ENCODE data around the gene FBXL15.

DNA sequence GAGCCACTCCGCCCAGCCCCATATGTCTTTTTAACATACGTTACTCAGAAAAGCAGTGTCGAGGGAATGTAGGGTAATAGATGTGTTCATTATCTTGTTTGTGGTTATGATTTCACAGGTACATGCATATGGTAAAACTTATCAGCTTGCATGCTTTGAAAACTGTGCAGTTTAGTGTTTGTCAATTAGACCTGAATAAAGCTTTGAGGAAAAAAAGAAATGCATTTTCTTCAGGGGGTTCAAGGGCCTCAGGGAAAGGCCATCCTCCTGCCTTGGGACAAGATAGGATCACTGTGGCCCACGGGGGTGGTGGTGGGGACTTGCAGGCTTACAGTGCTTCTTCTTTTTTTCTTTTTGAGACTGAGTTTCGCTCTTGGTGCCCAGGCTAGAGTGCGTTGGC lies 46.7 kb downstream of the FBXL15 start:
- TF ChIP-seq CTCF (optimal IDR thresholded peaks at IDR 0.05 in 1 of 3, IDR thresholded peaks at IDR 0.05 in 1 of 3, conservative IDR thresholded peaks at IDR 0.05 in 1 of 3; ENCODE audit: extremely low read depth in 1 of 3, insufficient read depth in 2 of 3, low read length in 3 of 3) (no peak), EZH2 (IDR thresholded peaks at IDR 0.05; ENCODE audit: low read length) (no peak)

Measured in keratinocyte (primary cell).